ENCODE results near the gene KCNMA1. TPM values are rescaled to one million over a fixed set of nuclear protein-coding genes. Genes with fewer than 3 reads are reported as not detected.

The KCNMA1 gene
- total and polyA plus RNA-seq, 2 donors from 2014 or later, result 4.2 to 8.9 TPM

DNA sequence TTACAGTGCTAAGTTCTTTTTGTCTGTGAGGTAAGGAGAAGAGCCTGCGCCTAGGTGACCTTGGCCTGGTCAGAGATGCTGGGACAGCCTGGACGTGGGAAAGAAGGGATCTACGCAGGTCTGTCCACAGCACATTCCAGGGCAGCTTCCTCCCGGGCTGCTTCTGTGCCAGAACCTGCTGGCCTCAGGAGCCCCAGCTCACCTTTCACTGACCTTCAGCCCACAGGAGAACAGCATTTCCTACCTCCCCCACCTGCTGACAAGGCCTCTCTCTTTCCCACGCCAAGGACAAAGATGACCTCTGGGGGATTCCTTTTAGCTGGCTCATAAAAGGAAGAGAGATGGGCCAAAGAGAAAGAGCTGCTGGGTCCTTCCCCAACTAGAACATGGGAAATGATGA is 260.6 kb downstream of the KCNMA1 start:
- TF ChIP-seq, protein P1, sequence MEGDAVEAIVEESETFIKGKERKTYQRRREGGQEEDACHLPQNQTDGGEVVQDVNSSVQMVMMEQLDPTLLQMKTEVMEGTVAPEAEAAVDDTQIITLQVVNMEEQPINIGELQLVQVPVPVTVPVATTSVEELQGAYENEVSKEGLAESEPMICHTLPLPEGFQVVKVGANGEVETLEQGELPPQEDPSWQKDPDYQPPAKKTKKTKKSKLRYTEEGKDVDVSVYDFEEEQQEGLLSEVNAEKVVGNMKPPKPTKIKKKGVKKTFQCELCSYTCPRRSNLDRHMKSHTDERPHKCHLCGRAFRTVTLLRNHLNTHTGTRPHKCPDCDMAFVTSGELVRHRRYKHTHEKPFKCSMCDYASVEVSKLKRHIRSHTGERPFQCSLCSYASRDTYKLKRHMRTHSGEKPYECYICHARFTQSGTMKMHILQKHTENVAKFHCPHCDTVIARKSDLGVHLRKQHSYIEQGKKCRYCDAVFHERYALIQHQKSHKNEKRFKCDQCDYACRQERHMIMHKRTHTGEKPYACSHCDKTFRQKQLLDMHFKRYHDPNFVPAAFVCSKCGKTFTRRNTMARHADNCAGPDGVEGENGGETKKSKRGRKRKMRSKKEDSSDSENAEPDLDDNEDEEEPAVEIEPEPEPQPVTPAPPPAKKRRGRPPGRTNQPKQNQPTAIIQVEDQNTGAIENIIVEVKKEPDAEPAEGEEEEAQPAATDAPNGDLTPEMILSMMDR (IDR thresholded peaks at IDR 0.05; ENCODE audit: borderline replicate concordance, extremely low read depth, insufficient read depth), result no peak
- H3K4me1 ChIP-seq (ENCODE audit: control insufficient read depth in 2 of 3, insufficient read depth in 2 of 3, low read depth in 1 of 3, low read length in 3 of 3), result no peaks in the 10 kb centered on the region
- H3K36me3 ChIP-seq (ENCODE audit: control insufficient read depth in 2 of 3, insufficient read depth in 3 of 3, low read length in 3 of 3), result no peaks in the 10 kb centered on the region
- intact Hi-C loops (cut with DNase I), result no loop called here
- DNase-seq (no peak), FAIRE-seq (no peak)
- H3K9me3 ChIP-seq (ENCODE audit: control insufficient read depth in 2 of 3, insufficient read depth in 1 of 3, low read length in 3 of 3), result no peaks in the 10 kb centered on the region
- H3K27ac ChIP-seq (ENCODE audit: low read depth in 2 of 2, low read length in 2 of 2), result no peak overlapping the region
- H3K27me3 ChIP-seq (ENCODE audit: control insufficient read depth, insufficient read depth, low read length), result no peaks in the 10 kb centered on the region
- H3K9ac ChIP-seq (ENCODE audit: low read length in 3 of 3), result no peak overlapping the region
- no peak overlapping the region for H3K4me3 ChIP-seq (ENCODE audit: low read length in 3 of 3)

DNA sequence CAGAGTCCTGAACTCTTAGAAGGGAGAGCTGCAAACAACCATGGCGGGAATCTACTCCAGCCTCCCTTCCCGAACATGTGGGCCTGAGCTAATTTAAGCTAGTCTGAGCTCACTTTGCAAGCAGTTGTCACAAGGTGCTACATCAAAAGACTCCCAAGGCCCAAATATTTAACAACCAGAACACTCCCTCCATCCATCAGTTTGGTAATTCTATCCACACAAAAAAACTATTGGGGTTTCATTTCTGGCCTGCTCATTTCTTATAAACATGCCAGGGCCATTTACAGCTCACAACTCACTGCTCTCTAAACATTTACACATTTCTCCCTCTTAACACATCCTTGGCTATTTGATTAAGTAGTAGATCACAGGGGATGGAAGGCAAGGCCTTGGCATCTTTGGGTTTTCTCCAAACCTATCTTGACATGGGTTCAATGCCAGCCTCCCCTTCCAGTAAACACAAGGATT is 263.4 kb downstream of the KCNMA1 start:
- no peak for FAIRE-seq
- no peaks in the 10 kb centered on the region for H3K4me1 ChIP-seq (ENCODE audit: control insufficient read depth in 2 of 3, insufficient read depth in 2 of 3, low read depth in 1 of 3, low read length in 3 of 3)
- intact Hi-C loops (cut with DNase I), result no loop called here

DNA sequence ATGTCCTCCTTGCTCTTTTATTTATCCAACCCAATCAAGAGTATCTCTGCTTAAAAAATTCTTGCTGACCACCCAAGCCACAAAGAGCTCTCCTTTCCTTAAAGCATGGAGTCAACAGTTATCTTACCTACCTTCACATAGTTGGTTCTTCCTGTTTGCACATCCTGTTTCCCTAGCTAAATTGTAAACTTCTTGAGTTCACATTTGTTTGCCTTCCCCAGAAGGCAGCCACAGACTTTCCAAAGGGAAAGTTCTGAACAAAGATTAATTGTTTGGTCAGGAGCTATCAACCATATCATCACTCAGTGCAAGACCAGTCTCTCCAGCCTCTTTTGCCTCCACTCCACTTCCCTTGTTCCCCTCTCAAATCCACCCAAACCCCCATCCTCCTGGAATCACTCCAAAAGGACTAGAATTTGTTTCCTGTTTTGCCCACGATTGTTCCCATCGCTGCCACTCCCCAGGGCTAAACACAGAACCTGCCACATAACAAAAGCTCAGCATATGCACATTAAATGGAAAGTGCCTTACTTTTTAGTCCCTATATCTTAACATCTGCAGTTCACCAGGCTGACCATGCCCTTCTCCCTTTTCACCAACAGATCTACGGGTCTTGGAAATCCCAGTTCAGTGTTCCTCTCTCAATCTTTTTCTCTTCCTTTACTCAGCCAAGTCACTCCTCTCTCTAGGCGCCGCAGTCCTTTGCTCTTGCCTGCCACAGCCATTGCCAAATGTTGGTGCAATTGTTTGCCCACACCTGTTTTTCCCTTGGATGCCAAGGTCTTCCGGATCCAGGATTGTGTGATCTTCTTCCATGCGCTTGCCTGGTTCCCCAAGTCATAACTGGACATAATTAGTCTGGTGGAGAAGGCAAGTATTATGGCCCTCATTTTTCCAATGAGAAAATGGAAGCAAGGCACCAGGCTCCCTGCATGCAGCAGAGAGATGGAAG is 265.5 kb downstream of the KCNMA1 start:
- no peak overlapping the region for H3K9ac ChIP-seq (ENCODE audit: low read length in 3 of 3)
- DNase-seq (no peak), FAIRE-seq (no peak)
- no peak overlapping the region for H3K27ac ChIP-seq (ENCODE audit: low read depth in 2 of 2, low read length in 2 of 2)
- no peaks in the 10 kb centered on the region for H3K36me3 ChIP-seq (ENCODE audit: control insufficient read depth in 2 of 3, insufficient read depth in 3 of 3, low read length in 3 of 3)
- no peak overlapping the region for H3K4me3 ChIP-seq (ENCODE audit: low read length in 3 of 3)
- H3K9me3 ChIP-seq (ENCODE audit: control insufficient read depth in 2 of 3, insufficient read depth in 1 of 3, low read length in 3 of 3), result peaks cover 0 to 16% (median 2%) of the 10 kb centered on the region in 3 donors
- intact Hi-C loops (cut with DNase I), result no loop called here
- no peaks in the 10 kb centered on the region for H3K4me1 ChIP-seq (ENCODE audit: control insufficient read depth in 2 of 3, insufficient read depth in 2 of 3, low read depth in 1 of 3, low read length in 3 of 3)
- no peaks in the 10 kb centered on the region for H3K27me3 ChIP-seq (ENCODE audit: control insufficient read depth, insufficient read depth, low read length)
- TF ChIP-seq, protein P1 (IDR thresholded peaks at IDR 0.05; ENCODE audit: borderline replicate concordance, extremely low read depth, insufficient read depth), result no peak

More for the DNA sequence above, 263.4 kb downstream of the KCNMA1 start:
- no peaks in the 10 kb centered on the region for H3K27me3 ChIP-seq (ENCODE audit: control insufficient read depth, insufficient read depth, low read length)
- H3K9me3 ChIP-seq (ENCODE audit: control insufficient read depth in 2 of 3, insufficient read depth in 1 of 3, low read length in 3 of 3), result no peaks in the 10 kb centered on the region
- no peak overlapping the region for H3K4me3 ChIP-seq (ENCODE audit: low read length in 3 of 3)
- H3K27ac ChIP-seq (ENCODE audit: low read depth in 2 of 2, low read length in 2 of 2), result no peak overlapping the region
- TF ChIP-seq, protein P1 (IDR thresholded peaks at IDR 0.05; ENCODE audit: borderline replicate concordance, extremely low read depth, insufficient read depth), result no peak
- peak in 2 of 5 donors; percentile 55 to 65 for DNase-seq
- no peaks in the 10 kb centered on the region for H3K36me3 ChIP-seq (ENCODE audit: control insufficient read depth in 2 of 3, insufficient read depth in 3 of 3, low read length in 3 of 3)
- no peak overlapping the region for H3K9ac ChIP-seq (ENCODE audit: low read length in 3 of 3)

All from kidney (tissue), 14 donors.